ENCODE data around the gene MSANTD1. TPM values are rescaled to one million over a fixed set of nuclear protein-coding genes. Genes with fewer than 3 reads are reported as not detected.

MSANTD1 gene
- total and polyA plus RNA-seq, 7 donors = 0.11 to 0.94 (median 0.34) TPM

DNA sequence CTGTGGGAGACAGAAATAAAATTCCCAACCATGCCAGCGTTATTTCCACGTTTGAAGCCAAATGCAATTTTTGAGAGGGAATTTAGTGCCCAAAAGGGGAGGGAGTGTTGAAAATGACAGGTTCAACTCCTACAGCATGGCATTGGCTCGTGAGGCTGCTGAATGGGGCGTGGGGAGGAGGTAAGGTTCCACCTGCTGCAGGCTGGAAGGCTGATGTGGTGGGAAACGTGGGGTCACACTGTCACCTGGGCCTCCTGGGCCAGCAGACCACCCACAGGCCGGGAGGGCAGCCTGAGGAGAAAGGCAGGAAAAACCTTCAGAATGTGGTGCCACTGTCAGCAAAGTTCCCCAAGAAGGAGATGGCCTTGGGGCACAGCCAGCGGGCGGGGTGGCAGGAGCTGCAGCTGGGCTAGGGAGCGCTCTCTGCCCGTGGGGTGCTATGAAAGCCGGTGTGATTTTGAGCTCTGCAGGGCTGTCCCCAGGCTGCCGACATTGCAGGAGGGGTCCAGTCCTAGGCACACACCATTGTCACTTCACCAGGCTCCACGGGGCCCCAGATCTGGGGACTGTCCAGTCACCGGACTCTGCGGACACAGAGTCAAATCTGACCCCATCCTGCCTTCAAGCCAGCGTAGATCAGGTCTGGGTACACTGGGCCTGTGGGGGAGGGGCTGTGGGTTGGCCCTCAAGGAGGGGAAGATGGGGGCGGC, 19.6 kb downstream of the MSANTD1 start:
- no peak for DNase-seq

DNA sequence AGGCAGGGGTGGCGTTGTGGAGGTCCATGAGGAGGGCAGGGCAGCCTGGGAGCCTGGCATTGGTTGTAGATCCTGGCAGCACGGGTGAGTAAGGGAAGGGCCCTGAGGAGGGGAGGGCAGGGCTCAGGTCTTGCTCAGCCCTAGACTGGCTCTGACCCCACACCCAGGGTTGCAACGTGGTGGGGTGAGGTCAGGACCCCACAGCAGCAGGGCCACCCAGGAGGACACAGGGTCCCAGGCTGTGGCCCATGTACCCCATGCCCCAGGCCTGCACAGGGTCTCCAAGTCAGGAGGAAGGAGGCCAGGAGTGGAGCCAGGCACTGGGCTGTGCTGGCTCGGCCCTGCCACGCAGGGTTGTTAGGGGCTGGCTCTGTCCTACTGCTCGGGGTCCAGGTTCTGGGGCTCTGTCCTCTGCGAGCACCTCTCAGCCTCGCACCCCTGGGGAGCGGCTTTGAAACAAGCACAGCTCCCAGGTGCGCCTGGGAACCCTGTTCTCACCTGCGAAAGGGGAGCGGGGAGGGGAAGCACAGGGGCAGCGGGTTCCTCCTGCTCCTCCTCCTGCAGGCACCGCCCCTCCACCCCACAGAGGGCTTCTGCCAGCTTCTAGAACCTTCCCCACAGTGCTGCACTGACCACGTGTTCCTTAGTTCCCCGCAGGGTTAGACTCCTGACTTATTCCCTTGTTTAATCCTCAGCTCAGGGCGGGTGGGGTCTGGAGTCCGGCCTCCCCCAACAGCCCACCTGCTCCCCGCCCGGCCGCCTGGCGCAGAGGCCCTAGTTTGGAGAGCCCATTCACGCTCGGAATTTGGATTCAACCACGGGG, 20.4 kb downstream of the MSANTD1 start:
- Histone ChIP-seq H3K9me3 (no peaks in the 10 kb centered on the region), H3K4me3 (peak overlapping the region; percentile 39), H3K27me3 (ENCODE audit: insufficient read depth in 3 of 3, low read length in 2 of 3) (no peaks in the 10 kb centered on the region), H3K27ac (peak overlapping the region; percentile 55), H3K36me3 (ENCODE audit: insufficient read depth in 1 of 2, low read depth in 1 of 2) (no peaks in the 10 kb centered on the region), H3K4me1 (peaks cover 15% of the 10 kb centered on the region)
- DNase-seq (peak in 1 of 2 donors; percentile 53), ATAC-seq (peak; percentile 32 to 53 (median 41))
- WGBS, 3 donors = 56 to 59% (median 59%) methylated on average over 21 to 25 of the region's 25 CpGs
- TF ChIP-seq, protein P1, sequence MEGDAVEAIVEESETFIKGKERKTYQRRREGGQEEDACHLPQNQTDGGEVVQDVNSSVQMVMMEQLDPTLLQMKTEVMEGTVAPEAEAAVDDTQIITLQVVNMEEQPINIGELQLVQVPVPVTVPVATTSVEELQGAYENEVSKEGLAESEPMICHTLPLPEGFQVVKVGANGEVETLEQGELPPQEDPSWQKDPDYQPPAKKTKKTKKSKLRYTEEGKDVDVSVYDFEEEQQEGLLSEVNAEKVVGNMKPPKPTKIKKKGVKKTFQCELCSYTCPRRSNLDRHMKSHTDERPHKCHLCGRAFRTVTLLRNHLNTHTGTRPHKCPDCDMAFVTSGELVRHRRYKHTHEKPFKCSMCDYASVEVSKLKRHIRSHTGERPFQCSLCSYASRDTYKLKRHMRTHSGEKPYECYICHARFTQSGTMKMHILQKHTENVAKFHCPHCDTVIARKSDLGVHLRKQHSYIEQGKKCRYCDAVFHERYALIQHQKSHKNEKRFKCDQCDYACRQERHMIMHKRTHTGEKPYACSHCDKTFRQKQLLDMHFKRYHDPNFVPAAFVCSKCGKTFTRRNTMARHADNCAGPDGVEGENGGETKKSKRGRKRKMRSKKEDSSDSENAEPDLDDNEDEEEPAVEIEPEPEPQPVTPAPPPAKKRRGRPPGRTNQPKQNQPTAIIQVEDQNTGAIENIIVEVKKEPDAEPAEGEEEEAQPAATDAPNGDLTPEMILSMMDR (IDR thresholded peaks at IDR 0.05) = no peak
- intact Hi-C loops (cut with DNase I) = no loop called here

More for the DNA sequence above, 19.6 kb downstream of the MSANTD1 start:
- no peak overlapping the region for H3K27ac ChIP-seq
- H3K27me3 ChIP-seq (ENCODE audit: insufficient read depth in 3 of 3, low read length in 2 of 3) = no peaks in the 10 kb centered on the region
- peak in 2 of 4 donors; percentile 7 to 20 for ATAC-seq
- intact Hi-C loops (cut with DNase I) = no loop called here
- no peak overlapping the region for H3K4me3 ChIP-seq
- 80 to 86% (median 81%) methylated on average over 16 to 17 of the region's 17 CpGs for WGBS, 3 donors
- no peaks in the 10 kb centered on the region for H3K36me3 ChIP-seq (ENCODE audit: insufficient read depth in 1 of 2, low read depth in 1 of 2)
- H3K4me1 ChIP-seq = peaks cover 15% of the 10 kb centered on the region
- no peaks in the 10 kb centered on the region for H3K9me3 ChIP-seq
- TF ChIP-seq, protein P1 (IDR thresholded peaks at IDR 0.05) = no peak

DNA sequence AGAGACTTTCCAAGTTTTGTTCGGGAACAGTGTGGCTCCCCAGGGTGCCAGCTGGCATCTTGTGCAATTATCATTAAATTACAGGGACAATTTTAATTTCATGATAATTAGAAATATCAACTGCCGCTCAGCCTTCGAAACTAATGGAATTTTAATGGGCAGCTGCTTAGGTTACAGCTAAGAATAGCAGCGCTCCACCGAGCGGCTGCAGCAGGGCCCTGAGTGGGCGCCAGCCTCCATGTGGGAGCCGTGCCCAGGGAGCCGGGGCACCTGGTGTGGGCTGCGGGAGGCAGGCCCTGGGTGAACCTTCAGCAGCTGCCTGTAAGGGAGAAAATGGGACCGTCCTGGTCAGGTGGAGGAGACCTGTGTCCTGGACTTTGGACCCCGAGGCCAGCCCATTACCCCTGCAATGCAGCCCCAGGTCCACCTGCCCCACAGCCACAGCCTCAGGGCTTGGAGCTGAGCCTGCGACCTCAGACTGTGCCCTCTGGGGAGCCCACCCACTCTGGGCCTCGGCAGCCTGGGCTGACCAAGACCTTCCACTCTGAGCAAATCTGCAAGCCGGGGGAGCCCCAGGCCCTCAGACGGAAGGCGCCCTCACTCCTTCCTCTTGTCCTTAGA, 21.1 kb downstream of the MSANTD1 start:
- peak; percentile 95 to 100 (median 98) for ATAC-seq

DNA sequence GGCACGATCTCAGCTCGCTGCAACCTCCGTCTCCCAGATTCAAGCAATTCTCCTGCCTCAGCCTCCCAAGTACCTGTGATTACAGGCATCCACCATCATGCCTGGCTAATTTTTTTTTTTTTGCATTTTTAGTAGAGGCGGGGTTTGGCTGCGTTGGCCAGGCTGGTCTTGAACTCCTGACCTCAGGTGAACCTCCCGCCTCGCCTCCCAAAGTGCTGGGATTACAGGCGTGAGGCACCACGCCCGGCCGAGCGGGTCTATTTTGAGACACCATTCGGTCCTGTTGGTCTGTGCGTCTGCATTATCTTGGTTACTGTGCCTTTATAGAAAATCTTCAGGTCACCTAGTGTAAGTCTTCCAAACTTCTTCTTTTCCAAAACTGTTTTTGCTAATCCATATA, 22.2 kb downstream of the MSANTD1 start:
- no peak for DNase-seq
- WGBS, 3 donors = 54 to 84% (median 56%) methylated on average over 14 of the region's 14 CpGs

More for the DNA sequence above, 21.1 kb downstream of the MSANTD1 start:
- WGBS, 3 donors = 33 to 47% (median 33%) methylated on average over 17 of the region's 17 CpGs
- Histone ChIP-seq H3K27ac (peak overlapping the region; percentile 65), H3K9me3 (no peaks in the 10 kb centered on the region), H3K4me3 (peak overlapping the region; percentile 39), H3K4me1 (peaks cover 15% of the 10 kb centered on the region), H3K27me3 (ENCODE audit: insufficient read depth in 3 of 3, low read length in 2 of 3) (no peaks in the 10 kb centered on the region), H3K36me3 (ENCODE audit: insufficient read depth in 1 of 2, low read depth in 1 of 2) (no peaks in the 10 kb centered on the region)
- intact Hi-C loops (cut with DNase I) = no loop called here
- peak; percentile 63 to 88 for DNase-seq
- TF ChIP-seq, protein P1 (IDR thresholded peaks at IDR 0.05) = no peak

More for the DNA sequence above, 22.2 kb downstream of the MSANTD1 start:
- Histone ChIP-seq H3K4me3 (no peak overlapping the region), H3K9me3 (no peaks in the 10 kb centered on the region), H3K27me3 (ENCODE audit: insufficient read depth in 3 of 3, low read length in 2 of 3) (no peaks in the 10 kb centered on the region), H3K4me1 (peaks cover 15% of the 10 kb centered on the region), H3K36me3 (ENCODE audit: insufficient read depth in 1 of 2, low read depth in 1 of 2) (no peaks in the 10 kb centered on the region), H3K27ac (no peak overlapping the region)
- no peak for ATAC-seq
- intact Hi-C loops (cut with DNase I) = no loop called here
- TF ChIP-seq, protein P1 (IDR thresholded peaks at IDR 0.05) = no peak

Measured in psoas muscle (tissue), 8 donors.